SK-N-SH treated with all-trans-retinoic acid at 6 μM for 48 hours (cell line): ENCODE measurements around the gene STN1.

ENCODE experiments used
- ATAC-seq: fragments of 200-7000 bp; cut with Tn5 transposase; 3 replicates; pipeline ENCODE4 v1.9.1; 2020; ENCODE audit warnings: mild to moderate bottlenecking, moderate library complexity
- ARNTL ChIP-seq: fragments of 450-650 bp; formaldehyde crosslinking; IDR thresholded peaks from 2 replicates; pipeline ENCODE4 v1.5.0; 2020; ENCODE audit warnings: low read depth, mild to moderate bottlenecking, moderate library complexity, borderline replicate concordance
- BACH2 ChIP-seq: fragments of 250-450 bp; sonication (Bioruptor Pico); IDR thresholded peaks from 2 replicates; pipeline ENCODE4 v1.9.0; 2021; ENCODE audit warnings: mild to moderate bottlenecking, borderline replicate concordance
- CSDC2 ChIP-seq: fragments of 250-450 bp; sonication (Bioruptor Pico); IDR thresholded peaks from 2 replicates; pipeline ENCODE4 v1.5.0; 2020; ENCODE audit warnings: mild to moderate bottlenecking, moderate library complexity
- ESRRG ChIP-seq: fragments of 250-450 bp; sonication (Bioruptor Pico); IDR thresholded peaks from 2 replicates; pipeline ENCODE4 v1.6.1; 2021; ENCODE audit warnings: mild to moderate bottlenecking
- GLIS3 ChIP-seq: fragments of 250-450 bp; sonication (Bioruptor Pico); IDR thresholded peaks from 2 replicates; pipeline ENCODE4 v1.5.0; 2020; ENCODE audit warnings: mild to moderate bottlenecking, moderate library complexity
- ISL1 ChIP-seq: fragments of 250-450 bp; sonication (Bioruptor Pico); IDR thresholded peaks from 2 replicates; pipeline ENCODE4 v2.1.2; 2022; ENCODE audit warnings: mild to moderate bottlenecking, moderate library complexity
- POU6F1 ChIP-seq: fragments of 250-450 bp; sonication (Bioruptor Pico); IDR thresholded peaks from 2 replicates; pipeline ENCODE4 v1.8.0; 2021; ENCODE audit warnings: low read depth, mild to moderate bottlenecking, moderate library complexity, borderline replicate concordance
- RARB ChIP-seq: fragments of 250-450 bp; sonication (Bioruptor Pico); IDR thresholded peaks from 2 replicates; pipeline ENCODE4 v1.8.0; 2021; ENCODE audit warnings: mild to moderate bottlenecking, moderate library complexity
- SNAI2 ChIP-seq: fragments of 250-450 bp; sonication (Bioruptor Pico); IDR thresholded peaks from 2 replicates; pipeline ENCODE4 v1.5.0; 2020; ENCODE audit warnings: mild to moderate bottlenecking, moderate library complexity
- TOX ChIP-seq: fragments of 250-450 bp; sonication (Bioruptor Pico); IDR thresholded peaks from 2 replicates; pipeline ENCODE4 v1.8.0; 2021; ENCODE audit warnings: mild to moderate bottlenecking, moderate library complexity, borderline replicate concordance
- TSHZ2 ChIP-seq: fragments of 250-450 bp; sonication (Bioruptor Pico); IDR thresholded peaks from 2 replicates; pipeline ENCODE4 v1.5.0; 2020; ENCODE audit warnings: mild to moderate bottlenecking, moderate library complexity
- ZC3H10 ChIP-seq: fragments of 250-450 bp; sonication (Bioruptor Pico); IDR thresholded peaks from 2 replicates; pipeline ENCODE4 v1.5.1; 2021; ENCODE audit warnings: mild to moderate bottlenecking, moderate library complexity
- ZFP30 ChIP-seq: fragments of 450-650 bp; formaldehyde crosslinking; IDR thresholded peaks from 2 replicates; pipeline ENCODE4 v1.5.0; 2022; ENCODE audit warnings: mild to moderate bottlenecking, moderate library complexity
- ZNF565 ChIP-seq: fragments of 450-650 bp; formaldehyde crosslinking; conservative IDR thresholded peaks from 2 replicates; pipeline ENCODE4 v1.5.0; 2020; ENCODE audit warnings: low read depth, mild to moderate bottlenecking, moderate library complexity
- ZNF70 ChIP-seq: fragments of 450-650 bp; formaldehyde crosslinking; IDR thresholded peaks from 2 replicates; pipeline ENCODE4 v1.5.0; 2020; ENCODE audit warnings: mild to moderate bottlenecking, moderate library complexity
- ZNF8 ChIP-seq: fragments of 450-650 bp; formaldehyde crosslinking; IDR thresholded peaks from 2 replicates; pipeline ENCODE4 v1.5.0; 2020; ENCODE audit warnings: mild to moderate bottlenecking, moderate library complexity
- TF ChIP-seq, protein P1 (sequence below): fragments of 250-450 bp; sonication (Bioruptor Pico); IDR thresholded peaks from 2 replicates; pipeline ENCODE4 v1.5.1; 2020; ENCODE audit warnings: low read depth, mild to moderate bottlenecking, moderate library complexity
- TF ChIP-seq, protein P2 (sequence below): fragments of 250-450 bp; sonication (Bioruptor Pico); IDR thresholded peaks from 2 replicates; pipeline ENCODE4 v1.8.0; 2020; ENCODE audit warnings: mild to moderate bottlenecking, moderate library complexity, borderline replicate concordance
- TF ChIP-seq, protein P3 (sequence below): fragments of 250-450 bp; sonication (Bioruptor Pico); IDR thresholded peaks from 2 replicates; pipeline ENCODE4 v1.5.1; 2021; ENCODE audit warnings: mild to moderate bottlenecking, moderate library complexity

Gene STN1

GRCh38 chr10:103838862-103839518 lies 79.0 kb downstream of the STN1 start:
- TF ChIP-seq ZC3H10 (CRISPR knock-in tag) = no peak
- TF ChIP-seq, protein P1, sequence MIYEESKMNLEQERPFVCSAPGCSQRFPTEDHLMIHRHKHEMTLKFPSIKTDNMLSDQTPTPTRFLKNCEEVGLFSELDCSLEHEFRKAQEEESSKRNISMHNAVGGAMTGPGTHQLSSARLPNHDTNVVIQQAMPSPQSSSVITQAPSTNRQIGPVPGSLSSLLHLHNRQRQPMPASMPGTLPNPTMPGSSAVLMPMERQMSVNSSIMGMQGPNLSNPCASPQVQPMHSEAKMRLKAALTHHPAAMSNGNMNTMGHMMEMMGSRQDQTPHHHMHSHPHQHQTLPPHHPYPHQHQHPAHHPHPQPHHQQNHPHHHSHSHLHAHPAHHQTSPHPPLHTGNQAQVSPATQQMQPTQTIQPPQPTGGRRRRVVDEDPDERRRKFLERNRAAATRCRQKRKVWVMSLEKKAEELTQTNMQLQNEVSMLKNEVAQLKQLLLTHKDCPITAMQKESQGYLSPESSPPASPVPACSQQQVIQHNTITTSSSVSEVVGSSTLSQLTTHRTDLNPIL (CRISPR knock-in tag) = no peak
- ATAC-seq = no peak

DNA sequence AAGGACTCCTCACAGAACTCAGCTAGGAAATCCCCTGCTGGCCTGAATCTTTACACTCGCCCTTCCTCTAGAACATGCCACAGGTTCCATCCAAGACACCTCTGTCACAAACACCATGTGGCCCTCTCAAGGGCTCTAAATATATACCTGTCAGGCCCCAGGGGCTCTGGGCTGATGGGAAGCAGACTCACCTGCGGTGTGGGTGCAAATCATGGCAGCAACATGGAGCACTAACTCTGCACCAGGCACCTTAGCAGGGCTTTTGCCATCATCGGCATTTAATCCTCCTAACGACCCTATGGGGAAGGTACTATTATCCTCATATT lies 80.0 kb downstream of the STN1 start:
- ATAC-seq = no peak
- TF ChIP-seq ESRRG (CRISPR knock-in tag) = no peak

- ATAC-seq = no peak
- TF ChIP-seq RARB (CRISPR knock-in tag) = no peak
- no peak for TF ChIP-seq SNAI2
- TF ChIP-seq, protein P2, sequence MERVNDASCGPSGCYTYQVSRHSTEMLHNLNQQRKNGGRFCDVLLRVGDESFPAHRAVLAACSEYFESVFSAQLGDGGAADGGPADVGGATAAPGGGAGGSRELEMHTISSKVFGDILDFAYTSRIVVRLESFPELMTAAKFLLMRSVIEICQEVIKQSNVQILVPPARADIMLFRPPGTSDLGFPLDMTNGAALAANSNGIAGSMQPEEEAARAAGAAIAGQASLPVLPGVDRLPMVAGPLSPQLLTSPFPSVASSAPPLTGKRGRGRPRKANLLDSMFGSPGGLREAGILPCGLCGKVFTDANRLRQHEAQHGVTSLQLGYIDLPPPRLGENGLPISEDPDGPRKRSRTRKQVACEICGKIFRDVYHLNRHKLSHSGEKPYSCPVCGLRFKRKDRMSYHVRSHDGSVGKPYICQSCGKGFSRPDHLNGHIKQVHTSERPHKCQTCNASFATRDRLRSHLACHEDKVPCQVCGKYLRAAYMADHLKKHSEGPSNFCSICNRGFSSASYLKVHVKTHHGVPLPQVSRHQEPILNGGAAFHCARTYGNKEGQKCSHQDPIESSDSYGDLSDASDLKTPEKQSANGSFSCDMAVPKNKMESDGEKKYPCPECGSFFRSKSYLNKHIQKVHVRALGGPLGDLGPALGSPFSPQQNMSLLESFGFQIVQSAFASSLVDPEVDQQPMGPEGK (CRISPR knock-in tag) = no peak
- no peak for TF ChIP-seq TSHZ2
These were observed 80.5 kb downstream of the STN1 start for GRCh38 chr10:103837370-103838069.

- TF ChIP-seq TOX (CRISPR knock-in tag) (no peak), ZFP30 (CRISPR knock-in tag) (no peak), SNAI2 (no peak), RARB (CRISPR knock-in tag) (no peak), ARNTL (CRISPR knock-in tag) (no peak), GLIS3 (no peak), CSDC2 (CRISPR knock-in tag) (no peak), BACH2 (CRISPR knock-in tag) (no peak), ISL1 (CRISPR knock-in tag) (no peak)
- TF ChIP-seq, protein P1 (CRISPR knock-in tag) = no peak
- TF ChIP-seq, all 23 proteins: peak for 0
- ATAC-seq = no peak
These were observed 81.1 kb downstream of the STN1 start for GRCh38 chr10:103836861-103837260.

GRCh38 chr10:103836273-103836672 lies 81.7 kb downstream of the STN1 start:
- no peak for TF ChIP-seq BACH2 (CRISPR knock-in tag)
- TF ChIP-seq ZNF8 (CRISPR knock-in tag) = no peak
- TF ChIP-seq ZC3H10 (CRISPR knock-in tag) = no peak
- TF ChIP-seq, protein P1 (CRISPR knock-in tag) = no peak
- no peak for TF ChIP-seq ZNF70
- TF ChIP-seq ZNF565 = no peak
- TF ChIP-seq, protein P3, sequence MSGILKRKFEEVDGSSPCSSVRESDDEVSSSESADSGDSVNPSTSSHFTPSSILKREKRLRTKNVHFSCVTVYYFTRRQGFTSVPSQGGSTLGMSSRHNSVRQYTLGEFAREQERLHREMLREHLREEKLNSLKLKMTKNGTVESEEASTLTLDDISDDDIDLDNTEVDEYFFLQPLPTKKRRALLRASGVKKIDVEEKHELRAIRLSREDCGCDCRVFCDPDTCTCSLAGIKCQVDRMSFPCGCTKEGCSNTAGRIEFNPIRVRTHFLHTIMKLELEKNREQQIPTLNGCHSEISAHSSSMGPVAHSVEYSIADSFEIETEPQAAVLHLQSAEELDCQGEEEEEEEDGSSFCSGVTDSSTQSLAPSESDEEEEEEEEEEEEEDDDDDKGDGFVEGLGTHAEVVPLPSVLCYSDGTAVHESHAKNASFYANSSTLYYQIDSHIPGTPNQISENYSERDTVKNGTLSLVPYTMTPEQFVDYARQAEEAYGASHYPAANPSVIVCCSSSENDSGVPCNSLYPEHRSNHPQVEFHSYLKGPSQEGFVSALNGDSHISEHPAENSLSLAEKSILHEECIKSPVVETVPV (CRISPR knock-in tag) = no peak
- TF ChIP-seq ISL1 (CRISPR knock-in tag) = no peak
- TF ChIP-seq SNAI2 = no peak
- TF ChIP-seq POU6F1 (CRISPR knock-in tag) = no peak
- no peak for TF ChIP-seq ZFP30 (CRISPR knock-in tag)
- no peak for TF ChIP-seq RARB (CRISPR knock-in tag)
- no peak for TF ChIP-seq ARNTL (CRISPR knock-in tag)
- ATAC-seq = no peak
